Activated gamma-delta T cell treated with Interleukin-2 at 50 U/mL for 16 hours (primary cell): ENCODE data around the gene C17orf107.

ENCODE experiments used
- DNase-seq: peaks from one replicate; pipeline ENCODE4 v3.0.0-alpha.2; 2020

The C17orf107 gene

DNA sequence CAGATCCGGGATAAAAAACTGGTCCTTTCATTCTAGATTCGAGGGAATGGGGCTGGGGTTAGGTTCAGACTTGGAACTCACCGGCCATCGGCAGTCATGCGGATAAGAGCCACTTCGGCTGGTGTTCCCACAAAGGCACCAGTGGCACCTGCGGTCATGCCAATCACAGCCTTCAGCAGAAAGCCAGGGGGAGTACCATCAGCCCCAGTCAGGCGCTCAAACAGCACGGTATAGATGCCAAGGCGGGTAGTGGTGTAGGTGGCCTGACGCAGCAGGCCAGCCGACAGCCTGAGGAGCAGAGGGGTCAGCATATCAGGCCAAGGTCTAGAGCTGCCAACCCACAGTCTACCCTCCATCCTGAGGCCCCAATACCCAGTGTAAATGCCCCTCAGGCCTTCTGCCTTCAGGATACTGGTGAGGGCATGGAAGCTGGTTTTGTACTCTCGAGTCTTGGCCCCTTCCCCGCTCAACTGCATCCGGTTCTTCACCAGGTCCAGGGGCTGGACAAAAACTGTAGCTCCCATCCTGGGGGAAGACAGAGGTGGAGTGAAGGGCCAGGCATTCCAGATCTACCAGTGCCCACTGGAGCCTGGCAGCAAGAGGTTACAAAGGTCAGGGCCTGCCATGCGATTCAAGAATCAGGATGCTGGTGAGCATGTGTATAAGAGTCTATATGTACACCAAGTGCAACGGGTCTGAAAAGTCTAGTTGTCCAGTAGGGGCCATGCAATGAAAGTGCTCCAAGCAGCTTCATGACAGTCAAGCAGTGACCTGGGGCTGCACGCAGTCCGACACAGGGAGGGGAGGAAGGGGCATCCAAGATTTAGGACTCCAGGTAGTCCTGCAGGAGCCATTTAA is 39.6 kb downstream of the C17orf107 start:
- DNase-seq: no peak

DNA sequence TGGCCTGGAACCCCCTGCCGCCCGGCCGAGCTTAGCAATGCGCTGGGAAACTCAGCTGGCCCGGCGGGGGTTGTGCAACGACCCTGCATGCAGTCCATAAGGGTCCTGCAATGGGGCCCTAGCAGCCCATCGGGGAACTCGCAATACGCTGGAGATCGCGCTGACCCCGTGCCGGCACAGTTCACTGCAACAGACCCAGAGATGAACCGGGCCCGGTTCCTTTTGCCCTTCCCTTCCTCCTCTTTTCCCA is 40.1 kb downstream of the C17orf107 start:
- no peak for DNase-seq

DNA sequence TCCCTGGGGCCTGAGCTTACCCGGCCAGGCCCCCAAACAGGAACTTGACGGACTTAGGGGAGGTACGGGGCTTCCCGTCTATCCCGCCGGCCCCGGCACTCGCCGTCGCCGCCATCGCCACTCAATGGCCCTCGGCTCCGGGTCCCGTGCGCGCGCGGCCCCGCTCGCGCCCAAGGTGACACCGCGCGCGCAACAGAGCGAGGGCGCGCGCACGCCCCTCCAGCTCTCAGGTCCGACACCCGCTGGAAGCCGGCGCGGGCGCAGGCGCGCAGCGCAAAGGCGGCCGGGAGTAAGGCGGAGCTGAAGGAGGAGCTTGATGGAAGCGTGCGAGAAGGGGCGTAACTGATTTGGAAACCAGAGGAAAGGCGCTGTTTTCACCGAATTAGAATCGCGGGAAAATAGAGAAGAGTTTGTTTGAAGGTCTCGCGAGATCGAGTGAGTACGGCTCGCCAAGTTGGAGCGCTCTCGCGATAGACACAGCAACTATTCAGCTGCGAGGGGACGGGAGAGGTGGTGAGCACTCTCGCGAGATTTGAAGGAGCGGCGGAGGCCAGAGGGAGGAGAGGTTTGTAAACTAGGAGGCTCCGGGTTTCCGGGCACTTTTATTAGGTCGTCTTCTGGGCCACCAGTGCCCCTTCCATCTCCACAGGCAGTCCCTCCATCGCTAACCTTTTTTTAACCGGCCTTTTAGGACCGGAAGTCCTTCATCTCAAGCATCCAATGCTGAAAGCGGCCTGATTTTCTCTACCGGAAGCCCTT is 40.6 kb downstream of the C17orf107 start, which contains the start of the genes RNF167 and SLC25A11:
RNF167 (plus strand) TSS at position 473 of the 759 bp plus-strand sequence. CDS start 642 bp downstream, outside the sequence.
SLC25A11 (minus strand) TSS at position 251 of the 759 bp plus-strand sequence; CDS start at position 115, 136 bp downstream.
- DNase-seq: peak; percentile 94

DNA sequence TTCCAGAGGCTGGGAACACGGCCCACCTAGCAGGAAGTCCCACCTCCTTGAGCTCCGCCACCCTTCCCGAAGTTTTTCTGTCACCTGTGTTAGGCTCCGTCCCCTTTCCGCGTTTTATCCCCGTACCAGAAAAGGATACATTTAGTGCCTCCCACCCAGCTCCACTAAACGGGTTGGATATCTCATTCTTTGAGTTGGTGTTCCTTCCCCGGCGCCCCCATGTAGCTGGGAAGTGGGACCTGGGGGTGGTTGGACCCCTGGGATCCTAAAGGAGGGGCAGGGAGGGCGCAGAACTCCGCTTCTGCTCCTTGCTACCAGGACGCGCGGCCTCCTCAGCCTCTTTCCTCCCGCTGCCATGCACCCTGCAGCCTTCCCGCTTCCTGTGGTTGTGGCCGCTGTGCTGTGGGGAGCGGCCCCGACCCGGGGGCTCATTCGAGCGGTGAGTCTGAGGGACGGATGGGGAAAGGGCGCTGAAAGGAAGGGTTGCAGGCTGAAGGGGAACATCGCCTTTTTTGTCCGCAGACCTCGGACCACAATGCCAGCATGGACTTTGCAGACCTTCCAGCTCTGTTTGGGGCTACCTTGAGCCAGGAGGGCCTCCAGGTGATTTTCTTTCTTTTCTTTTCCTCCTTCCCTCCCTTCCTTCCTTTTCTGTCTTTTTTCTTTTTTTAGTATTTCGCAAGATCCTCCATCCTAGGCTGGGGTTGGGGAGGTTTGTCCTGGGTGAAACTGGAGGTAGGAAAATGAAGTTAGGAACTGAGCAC is 41.4 kb downstream of the C17orf107 start:
- peak; percentile 51 for DNase-seq

DNA sequence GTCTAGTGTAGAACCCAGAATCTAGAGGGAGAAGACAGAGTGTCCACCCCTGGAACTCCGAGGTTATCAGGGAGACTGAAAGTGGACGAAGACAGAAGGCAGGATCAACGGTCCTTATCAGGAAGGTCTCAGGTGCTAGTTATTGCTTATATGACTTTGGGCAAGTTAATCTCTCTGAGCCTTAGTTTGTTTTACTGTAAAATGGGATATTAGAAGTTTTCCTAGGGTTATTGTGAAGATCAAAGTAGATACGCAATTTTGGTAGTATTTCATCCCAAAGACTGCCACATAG is 41.9 kb downstream of the C17orf107 start:
- no peak for DNase-seq

DNA sequence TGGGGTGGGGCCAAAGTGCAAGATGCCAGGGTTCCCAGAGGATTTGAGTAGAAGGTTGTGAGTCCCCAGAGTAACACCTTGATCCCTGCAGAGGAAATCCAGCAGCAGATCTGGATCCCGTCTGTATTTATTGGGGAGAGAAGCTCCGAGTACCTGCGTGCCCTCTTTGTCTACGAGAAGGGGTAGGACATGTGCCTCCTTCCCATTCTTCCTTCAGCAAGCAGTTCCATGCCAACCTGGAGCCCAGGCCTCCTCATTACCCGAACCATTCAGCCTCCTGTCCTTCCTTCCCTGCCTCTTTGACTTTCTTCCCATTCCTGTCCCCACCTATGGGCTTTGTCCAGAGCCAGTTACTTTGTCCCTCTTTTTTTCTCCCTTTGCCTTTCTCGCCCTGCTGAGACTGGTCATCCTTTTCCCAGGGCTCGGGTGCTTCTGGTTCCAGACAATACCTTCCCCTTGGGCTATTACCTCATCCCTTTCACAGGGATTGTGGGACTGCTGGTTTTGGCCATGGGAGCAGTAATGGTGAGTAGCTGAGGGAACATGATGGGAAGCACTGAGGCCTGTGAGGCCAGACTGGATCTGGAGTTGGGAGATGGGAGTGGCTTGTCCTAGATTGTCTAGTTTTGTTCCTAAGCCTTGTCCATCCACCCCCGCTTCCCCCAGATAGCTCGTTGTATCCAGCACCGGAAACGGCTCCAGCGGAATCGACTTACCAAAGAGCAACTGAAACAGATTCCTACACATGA is 43.6 kb downstream of the C17orf107 start:
- no peak for DNase-seq

DNA sequence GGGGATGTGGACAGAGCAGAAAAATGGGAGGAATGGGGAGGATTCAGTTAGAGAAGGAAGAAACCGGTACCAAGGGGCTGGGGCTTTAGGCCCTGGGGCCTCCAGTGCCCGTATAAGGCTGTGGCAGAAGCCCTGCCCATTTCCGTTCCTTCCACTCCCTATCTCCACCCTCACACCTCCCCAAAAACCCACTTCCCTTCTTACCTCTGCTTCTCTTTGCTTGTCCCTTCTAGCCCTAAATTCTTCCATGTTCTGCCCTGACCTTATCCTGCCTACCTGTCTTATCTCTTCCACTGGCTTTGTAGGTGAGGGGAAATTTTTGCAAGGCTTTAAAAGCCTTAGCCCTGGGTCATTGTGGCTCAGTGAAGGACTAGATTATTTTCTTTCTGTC is 44.8 kb downstream of the C17orf107 start:
- peak; percentile 64 for DNase-seq

DNA sequence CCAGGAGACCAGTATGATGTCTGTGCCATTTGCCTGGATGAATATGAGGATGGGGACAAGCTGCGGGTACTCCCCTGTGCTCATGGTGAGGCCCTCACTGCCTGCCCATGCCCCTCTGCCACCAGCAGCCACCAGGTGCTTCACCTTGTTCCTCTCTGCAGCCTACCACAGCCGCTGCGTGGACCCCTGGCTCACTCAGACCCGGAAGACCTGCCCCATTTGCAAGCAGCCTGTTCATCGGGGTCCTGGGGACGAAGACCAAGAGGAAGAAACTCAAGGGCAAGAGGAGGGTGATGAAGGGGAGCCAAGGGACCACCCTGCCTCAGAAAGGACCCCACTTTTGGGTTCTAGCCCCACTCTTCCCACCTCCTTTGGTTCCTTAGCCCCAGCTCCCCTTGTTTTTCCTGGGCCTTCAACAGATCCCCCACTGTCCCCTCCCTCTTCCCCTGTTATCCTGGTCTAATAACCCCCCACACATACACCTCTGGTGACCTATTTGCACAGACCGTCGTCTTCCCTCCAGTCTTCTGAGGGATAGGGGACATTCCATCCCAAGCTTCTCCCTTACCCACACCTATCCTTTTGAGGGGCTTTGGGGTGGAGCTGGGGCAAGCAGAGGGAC is 45.3 kb downstream of the C17orf107 start:
- DNase-seq: no peak

DNA sequence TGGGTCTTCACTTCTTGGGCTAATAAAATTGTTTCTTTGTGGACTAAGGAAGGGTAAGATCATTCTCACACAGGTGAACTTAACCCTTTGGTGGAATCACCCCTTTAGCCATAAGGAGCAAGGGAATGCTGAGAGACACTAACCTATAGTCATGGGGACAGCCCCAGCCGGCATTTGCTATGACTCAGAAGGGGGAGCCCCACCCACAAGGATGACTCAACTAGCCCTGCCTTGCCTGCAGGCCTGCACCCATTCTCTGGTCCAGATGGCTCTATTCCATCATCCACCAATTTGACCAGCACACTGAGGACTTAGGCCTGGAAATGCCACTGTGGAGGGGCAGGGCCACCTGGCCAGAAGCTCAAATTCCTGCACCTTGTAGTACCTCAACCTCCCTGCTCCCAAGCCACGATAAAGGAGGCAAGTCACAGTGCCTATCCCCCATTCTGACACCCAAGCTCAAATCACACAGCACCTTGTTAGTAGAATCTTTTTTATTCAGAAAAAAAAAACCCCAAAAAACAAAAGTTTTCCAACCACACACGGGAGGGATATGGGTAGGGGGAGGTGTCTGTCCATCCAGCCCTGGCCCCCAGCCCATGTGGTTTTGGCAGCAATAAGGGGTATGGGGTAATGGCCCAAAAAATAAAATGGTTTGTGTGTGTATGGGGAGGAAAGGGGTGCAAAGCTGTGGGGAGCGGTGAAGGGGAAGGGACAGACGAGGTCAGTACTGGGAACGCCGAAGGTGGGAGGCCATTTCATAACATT is 46.0 kb downstream of the C17orf107 start:
- DNase-seq: peak; percentile 75

DNA sequence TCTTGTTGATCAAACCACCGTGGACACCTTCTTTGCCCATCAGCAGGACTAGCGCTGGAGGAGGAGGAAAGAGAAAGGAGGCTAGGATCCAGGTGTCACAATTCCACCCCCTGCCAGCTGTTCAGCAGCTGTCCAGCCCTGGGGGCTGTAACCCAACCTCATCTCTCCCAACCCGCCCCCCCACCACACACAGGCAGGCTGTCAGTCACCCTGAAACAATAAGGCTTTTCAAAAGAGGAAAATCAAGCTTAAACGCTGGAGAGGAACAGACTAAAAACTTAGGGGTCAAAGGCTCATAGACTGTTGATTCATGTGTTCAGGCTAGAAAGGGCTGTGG is 46.6 kb downstream of the C17orf107 start:
- no peak for DNase-seq

DNA sequence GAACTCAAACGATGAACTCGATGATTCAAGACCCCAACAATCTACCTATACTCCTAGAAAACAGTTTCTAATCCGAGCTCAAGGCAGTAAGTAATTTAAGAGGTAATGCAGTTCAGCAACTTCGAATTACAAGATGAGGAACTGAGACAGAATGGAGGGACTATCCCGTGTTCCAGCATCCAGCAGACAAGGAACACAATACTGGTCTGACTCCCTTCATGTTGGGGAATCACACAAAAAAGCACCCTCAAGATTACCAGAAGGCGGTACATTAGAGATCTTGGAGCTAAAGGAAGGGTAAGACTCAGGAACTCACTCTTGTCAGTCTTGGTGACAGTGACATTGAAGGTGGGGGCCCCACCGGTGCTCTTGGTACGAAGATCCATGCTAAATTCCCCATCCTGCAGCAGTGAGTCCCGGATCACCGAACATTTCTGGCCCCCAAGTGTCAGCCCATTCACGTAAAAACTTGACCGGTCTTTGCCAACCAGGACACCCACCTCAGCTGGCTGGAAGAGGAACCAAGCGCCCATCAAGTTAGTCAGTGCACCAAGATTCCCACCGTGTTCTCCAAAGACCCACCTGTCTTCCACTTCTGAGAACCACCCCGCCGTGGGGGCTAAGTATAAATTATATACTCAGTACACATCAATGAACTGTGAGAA is 47.1 kb downstream of the C17orf107 start:
- no peak for DNase-seq

DNA sequence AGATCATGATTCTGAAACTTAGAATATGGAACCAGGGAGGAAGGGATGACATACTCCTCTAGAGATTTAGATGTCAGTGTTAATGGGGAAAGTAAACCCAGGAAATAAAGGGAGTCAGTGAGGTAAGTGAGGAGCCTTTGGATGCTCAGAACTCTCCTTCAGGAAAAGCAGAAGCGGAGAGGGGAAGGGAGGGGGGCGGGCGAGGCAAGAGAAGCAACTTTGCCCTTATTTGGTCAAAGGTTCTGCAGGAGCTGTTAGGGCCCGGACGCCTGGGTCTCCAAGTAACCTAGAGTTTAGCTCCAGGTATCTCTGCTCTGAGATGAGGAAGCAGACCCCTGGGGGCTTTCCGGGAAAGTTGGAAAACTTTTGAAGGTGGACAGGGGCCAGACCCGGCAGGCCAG is 47.7 kb downstream of the C17orf107 start:
- DNase-seq: no peak

DNA sequence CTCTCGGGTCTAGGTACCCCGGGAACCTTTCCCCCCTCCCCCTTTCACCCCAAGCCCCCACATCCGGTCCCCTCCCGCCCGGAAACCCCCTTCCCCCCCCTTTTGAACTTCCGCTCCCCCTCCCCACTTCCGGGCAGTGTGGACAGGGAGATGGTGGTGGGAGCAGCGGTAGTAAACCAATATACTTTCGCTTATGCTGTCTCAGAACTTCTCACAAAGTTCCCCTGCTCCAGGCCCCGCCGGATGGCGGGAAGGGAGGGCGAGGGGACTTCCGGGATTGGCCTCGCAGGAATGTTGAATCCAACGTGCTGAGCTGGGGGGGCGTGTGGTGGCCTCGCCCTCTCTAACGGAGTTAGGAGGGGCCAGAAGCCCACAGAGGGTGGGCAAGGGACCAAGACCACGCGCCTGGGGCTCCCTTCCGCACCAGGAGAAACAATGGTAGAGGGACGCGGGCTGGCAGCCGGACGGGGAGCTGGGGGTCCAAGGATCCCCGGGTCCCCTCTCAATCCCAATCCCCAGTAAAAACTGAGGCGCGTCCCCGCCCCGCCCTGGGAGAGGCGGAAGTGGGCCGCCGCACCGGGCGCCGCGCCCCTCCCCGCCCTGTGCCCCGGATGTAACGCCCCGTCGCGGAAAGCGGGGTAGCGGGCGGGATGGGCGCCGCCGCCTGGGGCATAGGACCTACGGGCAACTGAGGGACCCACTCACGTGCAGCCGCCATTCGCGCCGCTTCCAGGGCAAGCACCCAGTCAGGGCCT is 48.3 kb downstream of the C17orf107 start:
- peak; percentile 69 for DNase-seq

DNA sequence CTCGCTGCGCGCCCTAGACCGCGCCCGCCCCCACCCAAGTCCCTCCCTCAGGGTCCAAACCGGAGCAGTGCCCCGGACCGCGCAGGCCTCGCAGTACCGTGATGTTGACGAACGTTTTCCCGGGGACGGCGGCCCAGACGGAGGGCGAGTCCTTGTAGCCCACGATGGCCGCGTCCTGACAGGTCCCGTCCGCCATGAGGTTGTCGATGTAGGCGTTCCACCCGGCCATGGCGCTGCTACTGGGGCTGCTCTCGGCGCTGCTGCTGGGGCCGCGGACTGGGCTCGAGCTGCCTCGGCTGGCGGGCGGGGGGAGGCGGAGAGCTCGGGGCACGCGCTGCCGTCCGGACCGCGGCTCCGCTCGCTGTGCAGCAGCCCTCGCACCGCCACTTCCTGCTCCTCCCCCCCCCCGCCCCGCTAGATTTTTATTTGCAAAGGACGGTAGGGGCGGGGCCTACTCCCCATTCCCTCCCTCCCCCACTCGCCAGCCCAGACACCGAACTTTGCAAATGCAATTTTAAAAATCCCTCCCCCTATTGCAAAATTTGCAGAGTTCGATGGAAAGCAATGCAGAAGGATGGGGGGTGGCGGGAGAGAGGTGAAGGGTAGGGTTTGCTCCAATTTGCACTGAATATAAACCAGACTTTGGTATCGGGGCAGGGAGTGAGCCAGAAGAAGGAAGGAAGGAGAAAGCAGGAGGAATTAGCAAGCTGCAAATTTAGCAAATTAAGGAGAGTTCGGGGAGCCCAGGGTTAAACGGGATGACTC is 49.0 kb downstream of the C17orf107 start, which contains the start of gene PFN1:
PFN1 (minus strand) TSS at position 365 of the 765 bp plus-strand sequence; CDS start at position 229, 136 bp downstream.
- peak; percentile 92 for DNase-seq

DNA sequence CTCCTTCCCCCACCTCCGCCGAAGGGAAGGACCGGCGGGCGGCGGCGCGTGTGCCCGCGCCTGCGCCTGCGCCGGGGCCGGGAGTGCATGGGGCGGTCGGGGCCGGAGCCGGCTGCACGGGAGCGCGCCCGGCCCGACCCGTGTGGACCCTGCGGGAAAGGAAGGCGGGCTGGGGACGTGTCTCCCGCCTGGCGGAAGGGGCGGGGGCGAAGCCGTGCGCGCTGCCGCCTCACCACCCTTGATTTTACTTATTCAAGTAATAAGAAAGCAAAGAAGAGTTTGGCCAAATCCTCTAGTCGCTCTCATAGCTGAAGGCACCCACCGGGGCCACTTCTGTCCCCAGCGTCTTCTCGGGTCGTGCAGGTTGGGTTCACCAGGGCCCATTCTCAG is 49.6 kb downstream of the C17orf107 start:
- peak; percentile 68 for DNase-seq

DNA sequence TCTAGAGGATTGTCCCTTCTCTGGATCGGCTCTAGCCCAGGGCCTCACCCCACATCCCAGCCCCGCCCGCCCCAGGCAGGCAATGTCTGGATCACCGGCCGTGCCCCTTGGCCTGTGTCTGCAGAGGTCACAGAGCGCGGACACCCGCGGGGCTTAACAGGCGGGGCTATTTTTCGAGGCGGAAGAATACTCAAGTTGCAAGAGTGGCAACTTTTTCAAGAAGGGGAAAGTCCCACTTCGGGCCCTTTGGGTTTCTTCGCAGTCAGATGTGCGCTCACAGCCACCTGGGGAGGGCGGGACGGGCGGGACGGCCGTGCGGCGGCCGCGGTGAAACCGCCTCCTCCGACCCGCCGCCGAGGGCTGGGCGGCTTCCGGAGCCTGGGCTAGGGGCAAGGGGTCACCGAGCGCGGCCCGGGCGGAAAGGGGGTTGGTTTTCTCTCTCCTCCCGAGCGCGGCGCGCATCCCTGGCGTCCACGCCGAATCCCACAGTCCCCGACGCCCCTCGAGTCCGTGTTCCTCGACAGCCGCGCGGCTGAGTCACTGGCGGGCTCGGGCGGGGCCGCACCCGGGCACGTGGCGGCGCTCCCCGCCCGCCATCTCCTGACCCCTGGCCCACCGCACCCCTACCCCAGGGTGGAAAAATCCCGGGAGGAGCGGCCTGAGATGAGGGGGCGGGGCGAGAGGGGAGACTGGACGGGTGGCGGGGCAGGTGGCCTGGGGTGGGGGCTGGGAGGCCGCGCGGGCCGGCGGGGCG is 50.2 kb downstream of the C17orf107 start:
- DNase-seq: peak; percentile 71

DNA sequence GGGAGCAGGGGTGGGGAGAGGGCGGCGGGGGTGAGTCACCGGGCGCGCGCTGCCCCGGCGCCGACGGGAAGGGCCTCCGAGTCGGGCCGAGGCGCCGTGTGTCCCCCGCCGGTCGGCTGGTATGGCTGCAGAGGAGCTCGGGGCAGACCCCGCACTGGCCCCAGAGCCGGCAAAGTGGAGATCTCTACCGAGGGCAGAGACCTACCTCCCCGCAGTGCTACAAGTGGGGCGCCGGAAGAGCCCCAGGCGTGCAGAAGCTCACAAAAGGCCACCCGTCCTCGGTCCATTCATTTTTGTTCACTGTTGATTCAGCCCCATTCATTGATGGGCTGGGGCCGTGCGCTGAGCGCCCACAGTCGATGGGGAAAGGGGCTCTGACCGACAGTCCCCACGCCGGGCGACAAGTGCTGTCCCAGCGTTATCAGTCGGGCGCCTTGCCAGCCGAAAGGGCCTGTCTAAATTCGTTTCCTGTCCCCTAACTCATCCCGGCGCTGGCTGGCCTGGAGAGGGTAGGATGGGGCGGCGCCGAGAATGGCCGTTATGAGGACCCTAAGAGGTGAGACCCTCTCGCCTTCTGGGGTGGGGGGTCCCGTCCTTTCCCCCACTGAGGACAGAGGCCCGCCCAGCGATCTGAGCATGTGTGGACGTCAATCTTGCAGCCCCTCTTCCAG is 50.9 kb downstream of the C17orf107 start:
- no peak for DNase-seq

DNA sequence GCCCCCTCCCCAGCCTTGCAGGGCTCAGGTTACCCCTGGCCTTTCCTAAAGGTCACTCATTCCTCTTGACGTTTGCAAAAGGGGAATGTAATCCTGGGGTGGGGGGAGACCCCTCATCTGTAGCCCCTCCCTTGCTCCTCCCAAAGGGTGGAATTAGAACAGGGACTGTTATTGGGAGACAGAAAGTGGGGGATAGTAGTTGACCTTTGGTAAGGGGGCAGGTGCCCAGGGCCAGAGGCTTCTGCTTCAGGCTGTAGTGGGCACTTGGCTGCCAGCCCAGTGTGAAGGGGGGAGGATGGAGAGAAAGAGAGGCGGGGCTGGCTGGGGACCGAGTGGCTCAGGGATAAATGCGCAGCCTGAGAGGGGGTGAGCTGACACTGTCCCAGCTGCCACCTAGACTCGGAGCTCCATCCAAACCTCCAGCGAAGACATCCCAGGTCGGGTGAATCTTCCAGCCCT is 51.4 kb downstream of the C17orf107 start, which contains the start of gene ENO3:
ENO3 (plus strand) TSS at position 374 of the 459 bp plus-strand sequence. CDS start 711 bp downstream, outside the sequence.
- DNase-seq: no peak
